ENCODE data around the gene ATP8A2. TPM values are rescaled to one million over a fixed set of nuclear protein-coding genes. Genes with fewer than 3 reads are reported as not detected.

The ATP8A2 gene
- total RNA-seq, 1 donor from 2014 or later = 0.16 TPM

- Mint-ChIP-seq H3K4me3 (ENCODE audit: low read depth) (no peak overlapping the region), H3K9me3 (no peaks in the 10 kb centered on the region)
Observed at GRCh38 chr13:26042785-26043184, 671.0 kb downstream of the ATP8A2 start.

GRCh38 chr13:26045142-26045541 lies 673.4 kb downstream of the ATP8A2 start:
- intact Hi-C loops (cut with micrococcal nuclease) = loop anchor here (2.0 to 5.0 kb wide), 2 partner anchors 142 to 158 kb away; no protein-coding TSS in a partner anchor
- no peak overlapping the region for H3K4me3 Mint-ChIP-seq (ENCODE audit: low read depth)
- no peaks in the 10 kb centered on the region for H3K9me3 Mint-ChIP-seq
- H3K27ac Mint-ChIP-seq = no peak overlapping the region
- DNase-seq (ENCODE audit: low spot score) = no peak
- H3K27me3 Mint-ChIP-seq (ENCODE audit: low read depth) = peaks cover 44% of the 10 kb centered on the region
- H3K36me3 Mint-ChIP-seq (ENCODE audit: low read depth) = no peaks in the 10 kb centered on the region
- H3K4me1 Mint-ChIP-seq (ENCODE audit: low read depth) = peaks cover 13% of the 10 kb centered on the region

More at GRCh38 chr13:26042785-26043184, 671.0 kb downstream of the ATP8A2 start:
- no peaks in the 10 kb centered on the region for H3K36me3 Mint-ChIP-seq (ENCODE audit: low read depth)
- DNase-seq (ENCODE audit: low spot score) = no peak
- intact Hi-C loops (cut with micrococcal nuclease) = no loop called here
- H3K27ac Mint-ChIP-seq = no peak overlapping the region
- H3K27me3 Mint-ChIP-seq (ENCODE audit: low read depth) = peaks cover 31% of the 10 kb centered on the region
- H3K4me1 Mint-ChIP-seq (ENCODE audit: low read depth) = peaks cover 10% of the 10 kb centered on the region

GRCh38 chr13:26046639-26047038 lies 674.9 kb downstream of the ATP8A2 start:
- Mint-ChIP-seq H3K27ac (no peak overlapping the region), H3K9me3 (no peaks in the 10 kb centered on the region), H3K4me3 (ENCODE audit: low read depth) (no peak overlapping the region), H3K36me3 (ENCODE audit: low read depth) (no peaks in the 10 kb centered on the region), H3K27me3 (ENCODE audit: low read depth) (peaks cover 39% of the 10 kb centered on the region), H3K4me1 (ENCODE audit: low read depth) (peaks cover 13% of the 10 kb centered on the region)
- intact Hi-C loops (cut with micrococcal nuclease) = loop anchor here (5.0 kb wide), 1 partner anchor 159 kb away; no protein-coding TSS in a partner anchor
- no peak for DNase-seq (ENCODE audit: low spot score)

- intact Hi-C loops (cut with micrococcal nuclease) = loop anchor here (5.0 kb wide), 1 partner anchor 160 kb away; no protein-coding TSS in a partner anchor
- H3K27me3 Mint-ChIP-seq (ENCODE audit: low read depth) = peaks cover 36% of the 10 kb centered on the region
- H3K4me3 Mint-ChIP-seq (ENCODE audit: low read depth) = no peak overlapping the region
- no peak overlapping the region for H3K27ac Mint-ChIP-seq
- H3K9me3 Mint-ChIP-seq = no peaks in the 10 kb centered on the region
- peaks cover 13% of the 10 kb centered on the region for H3K4me1 Mint-ChIP-seq (ENCODE audit: low read depth)
- H3K36me3 Mint-ChIP-seq (ENCODE audit: low read depth) = no peaks in the 10 kb centered on the region
- no peak for DNase-seq (ENCODE audit: low spot score)
Observed at GRCh38 chr13:26047040-26047439, 675.3 kb downstream of the ATP8A2 start.

- no peaks in the 10 kb centered on the region for H3K9me3 Mint-ChIP-seq
- intact Hi-C loops (cut with micrococcal nuclease) = loop anchor here (5.0 kb wide), 1 partner anchor 161 kb away; no protein-coding TSS in a partner anchor
- H3K36me3 Mint-ChIP-seq (ENCODE audit: low read depth) = no peaks in the 10 kb centered on the region
- peaks cover 28% of the 10 kb centered on the region for H3K4me1 Mint-ChIP-seq (ENCODE audit: low read depth)
- H3K27me3 Mint-ChIP-seq (ENCODE audit: low read depth) = peaks cover 50% of the 10 kb centered on the region
- no peak overlapping the region for H3K4me3 Mint-ChIP-seq (ENCODE audit: low read depth)
- DNase-seq (ENCODE audit: low spot score) = no peak
- no peak overlapping the region for H3K27ac Mint-ChIP-seq
Observed at GRCh38 chr13:26048741-26049140, 677.0 kb downstream of the ATP8A2 start.

- Mint-ChIP-seq H3K4me3 (ENCODE audit: low read depth) (no peak overlapping the region), H3K4me1 (ENCODE audit: low read depth) (peaks cover 19% of the 10 kb centered on the region), H3K9me3 (no peaks in the 10 kb centered on the region), H3K27ac (no peak overlapping the region), H3K27me3 (ENCODE audit: low read depth) (peaks cover 60% of the 10 kb centered on the region), H3K36me3 (ENCODE audit: low read depth) (no peaks in the 10 kb centered on the region)
- no peak for DNase-seq (ENCODE audit: low spot score)
- intact Hi-C loops (cut with micrococcal nuclease) = loop anchor here (5.0 kb wide), 1 partner anchor 137 kb away; no protein-coding TSS in a partner anchor
Observed at GRCh38 chr13:26050568-26051230, 678.9 kb downstream of the ATP8A2 start.

- DNase-seq (ENCODE audit: low spot score) = no peak
- no peaks in the 10 kb centered on the region for H3K9me3 Mint-ChIP-seq
- no peaks in the 10 kb centered on the region for H3K36me3 Mint-ChIP-seq (ENCODE audit: low read depth)
- H3K4me1 Mint-ChIP-seq (ENCODE audit: low read depth) = peaks cover 19% of the 10 kb centered on the region
- intact Hi-C loops (cut with micrococcal nuclease) = loop anchor here (5.0 kb wide), 1 partner anchor 136 kb away; no protein-coding TSS in a partner anchor
- H3K4me3 Mint-ChIP-seq (ENCODE audit: low read depth) = no peak overlapping the region
- H3K27me3 Mint-ChIP-seq (ENCODE audit: low read depth) = peaks cover 66% of the 10 kb centered on the region
- H3K27ac Mint-ChIP-seq = no peak overlapping the region
Observed at GRCh38 chr13:26051231-26051656, 679.5 kb downstream of the ATP8A2 start.

- intact Hi-C loops (cut with micrococcal nuclease) = loop anchor here (5.0 kb wide), 1 partner anchor 136 kb away; no protein-coding TSS in a partner anchor
- Mint-ChIP-seq H3K27me3 (ENCODE audit: low read depth) (peaks cover 69% of the 10 kb centered on the region), H3K27ac (no peak within 1 kb of the TSS), H3K9me3 (no peaks in the 10 kb centered on the region), H3K4me3 (ENCODE audit: low read depth) (peak within 1 kb of the TSS; percentile 52), H3K4me1 (ENCODE audit: low read depth) (peaks cover 19% of the 10 kb centered on the region), H3K36me3 (ENCODE audit: low read depth) (no peaks in the 10 kb centered on the region)
- DNase-seq (ENCODE audit: low spot score) = no peak
Observed at GRCh38 chr13:26051657-26052311, 680.0 kb downstream of the ATP8A2 start, which contains the start of gene SHISA2. SHISA2 (minus strand) TSS chr13:26052016; CDS start chr13:26050975, 1,041 bp downstream.

- Mint-ChIP-seq H3K9me3 (no peaks in the 10 kb centered on the region), H3K4me1 (ENCODE audit: low read depth) (peaks cover 19% of the 10 kb centered on the region), H3K27ac (no peak overlapping the region), H3K27me3 (ENCODE audit: low read depth) (peaks cover 69% of the 10 kb centered on the region), H3K36me3 (ENCODE audit: low read depth) (no peaks in the 10 kb centered on the region), H3K4me3 (ENCODE audit: low read depth) (peak overlapping the region; percentile 52)
- intact Hi-C loops (cut with micrococcal nuclease) = loop anchor here (5.0 kb wide), 1 partner anchor 135 kb away; no protein-coding TSS in a partner anchor
- DNase-seq (ENCODE audit: low spot score) = no peak
Observed at GRCh38 chr13:26052337-26052736, 680.6 kb downstream of the ATP8A2 start.

- Mint-ChIP-seq H3K4me1 (ENCODE audit: low read depth) (peaks cover 19% of the 10 kb centered on the region), H3K27me3 (ENCODE audit: low read depth) (peaks cover 69% of the 10 kb centered on the region), H3K27ac (no peak overlapping the region), H3K4me3 (ENCODE audit: low read depth) (no peak overlapping the region), H3K9me3 (no peaks in the 10 kb centered on the region), H3K36me3 (ENCODE audit: low read depth) (no peaks in the 10 kb centered on the region)
- DNase-seq (ENCODE audit: low spot score) = no peak
- intact Hi-C loops (cut with micrococcal nuclease) = loop anchor here (5.0 kb wide), 1 partner anchor 134 kb away; no protein-coding TSS in a partner anchor
Observed at GRCh38 chr13:26053418-26053980, 681.7 kb downstream of the ATP8A2 start.

GRCh38 chr13:26054896-26055295 lies 683.1 kb downstream of the ATP8A2 start:
- H3K36me3 Mint-ChIP-seq (ENCODE audit: low read depth) = no peaks in the 10 kb centered on the region
- DNase-seq (ENCODE audit: low spot score) = no peak
- no peak overlapping the region for H3K4me3 Mint-ChIP-seq (ENCODE audit: low read depth)
- intact Hi-C loops (cut with micrococcal nuclease) = loop anchor here (5.0 kb wide), 1 partner anchor 132 kb away; no protein-coding TSS in a partner anchor
- H3K9me3 Mint-ChIP-seq = no peaks in the 10 kb centered on the region
- H3K27ac Mint-ChIP-seq = no peak overlapping the region
- peaks cover 20% of the 10 kb centered on the region for H3K4me1 Mint-ChIP-seq (ENCODE audit: low read depth)
- H3K27me3 Mint-ChIP-seq (ENCODE audit: low read depth) = peaks cover 63% of the 10 kb centered on the region

- no peaks in the 10 kb centered on the region for H3K9me3 Mint-ChIP-seq
- DNase-seq (ENCODE audit: low spot score) = no peak
- no peaks in the 10 kb centered on the region for H3K36me3 Mint-ChIP-seq (ENCODE audit: low read depth)
- intact Hi-C loops (cut with micrococcal nuclease) = no loop called here
- peaks cover 8% of the 10 kb centered on the region for H3K4me1 Mint-ChIP-seq (ENCODE audit: low read depth)
- no peak overlapping the region for H3K27ac Mint-ChIP-seq
- H3K4me3 Mint-ChIP-seq (ENCODE audit: low read depth) = no peak overlapping the region
- peaks cover 53% of the 10 kb centered on the region for H3K27me3 Mint-ChIP-seq (ENCODE audit: low read depth)
Observed at GRCh38 chr13:26058704-26059103, 686.9 kb downstream of the ATP8A2 start.
